GM20431 (cell line): ENCODE data around the gene POLR2E.

Experiments used
- in situ Hi-C: fragments of 300-500 bp; cut with MseI, MboI; formaldehyde crosslinking; loops from one replicate; pipeline ENCODE4 v1.15.0; 2020; ENCODE audit warnings: low sequenced_read_pairs; ENCODE audit not compliant: unreplicated experiment

POLR2E gene

DNA sequence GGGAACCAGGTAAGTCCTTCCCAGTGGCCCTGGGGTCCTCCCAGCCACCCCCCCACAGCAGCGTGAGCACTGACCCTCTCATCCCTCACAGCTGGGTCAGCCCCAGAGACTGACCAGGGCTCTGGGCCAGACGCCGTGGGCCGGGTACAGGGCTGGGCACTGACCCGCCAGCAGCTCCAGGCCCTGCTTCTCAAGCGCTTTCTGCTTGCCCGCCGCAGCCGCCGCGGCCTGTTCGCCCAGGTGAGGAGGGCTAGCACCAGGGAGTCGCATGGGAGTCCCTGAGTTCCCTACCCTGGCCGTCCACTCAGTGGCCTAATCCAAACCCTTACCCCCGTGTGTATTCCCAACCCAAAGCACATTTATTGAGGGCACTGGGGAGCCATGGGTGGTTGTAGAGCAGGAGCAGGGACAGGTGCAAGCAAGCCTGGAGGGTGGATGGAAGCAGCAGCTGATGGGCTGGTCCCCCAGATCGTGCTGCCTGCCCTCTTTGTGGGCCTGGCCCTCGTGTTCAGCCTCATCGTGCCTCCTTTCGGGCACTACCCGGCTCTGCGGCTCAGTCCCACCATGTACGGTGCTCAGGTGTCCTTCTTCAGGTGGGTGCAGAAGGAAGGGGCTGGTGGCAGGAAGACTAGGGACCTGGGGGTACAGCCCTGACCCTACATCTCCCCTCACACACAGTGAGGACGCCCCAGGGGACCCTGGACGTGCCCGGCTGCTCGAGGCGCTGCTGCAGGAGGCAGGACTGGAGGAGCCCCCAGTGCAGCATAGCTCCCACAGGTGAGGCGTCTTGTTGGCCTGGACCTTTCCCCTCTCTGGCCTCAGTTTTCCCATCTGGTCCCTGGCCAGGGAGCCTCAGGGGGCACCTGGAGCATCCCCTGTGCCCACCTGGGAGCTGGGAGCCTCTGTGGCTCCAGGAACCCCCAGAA, 40.8 kb downstream of the POLR2E start:
- in situ Hi-C loops = no loop called here

DNA sequence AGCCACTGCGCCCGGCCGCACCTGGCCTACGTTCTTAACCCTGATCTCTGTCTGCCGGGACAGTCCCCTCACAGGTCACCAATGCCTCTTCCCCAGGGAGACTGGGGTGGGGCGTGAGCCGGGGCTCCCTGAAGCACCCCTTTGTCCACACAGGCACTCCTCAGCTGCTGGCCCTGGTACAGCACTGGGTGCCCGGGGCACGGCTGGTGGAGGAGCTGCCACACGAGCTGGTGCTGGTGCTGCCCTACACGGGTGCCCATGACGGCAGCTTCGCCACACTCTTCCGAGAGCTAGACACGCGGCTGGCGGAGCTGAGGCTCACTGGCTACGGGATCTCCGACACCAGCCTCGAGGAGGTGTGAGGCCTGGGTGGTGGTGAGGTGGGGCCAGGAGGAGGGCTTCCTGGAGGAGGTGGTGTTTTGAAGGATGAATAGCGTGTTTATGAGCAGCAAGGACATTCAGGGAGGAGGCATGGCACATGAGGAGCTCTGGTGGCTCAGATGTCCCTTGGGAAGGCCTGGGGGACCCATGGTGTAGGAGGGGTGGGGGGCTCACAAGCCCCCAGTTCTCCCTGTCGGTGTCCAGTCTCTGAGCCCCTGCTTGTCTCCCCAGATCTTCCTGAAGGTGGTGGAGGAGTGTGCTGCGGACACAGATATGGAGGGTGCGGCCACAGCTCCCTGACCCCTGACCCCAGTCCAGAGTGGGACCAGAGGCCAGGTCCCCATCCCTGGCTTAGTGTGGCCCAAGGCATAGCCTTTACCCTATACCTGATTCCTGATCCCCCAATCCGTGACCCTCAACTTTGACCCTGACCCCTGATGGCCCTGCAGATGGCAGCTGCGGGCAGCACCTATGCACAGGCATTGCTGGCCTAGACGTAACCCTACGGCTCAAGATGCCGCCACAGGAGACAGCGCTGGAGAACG, 41.7 kb downstream of the POLR2E start:
- in situ Hi-C loops = no loop called here

DNA sequence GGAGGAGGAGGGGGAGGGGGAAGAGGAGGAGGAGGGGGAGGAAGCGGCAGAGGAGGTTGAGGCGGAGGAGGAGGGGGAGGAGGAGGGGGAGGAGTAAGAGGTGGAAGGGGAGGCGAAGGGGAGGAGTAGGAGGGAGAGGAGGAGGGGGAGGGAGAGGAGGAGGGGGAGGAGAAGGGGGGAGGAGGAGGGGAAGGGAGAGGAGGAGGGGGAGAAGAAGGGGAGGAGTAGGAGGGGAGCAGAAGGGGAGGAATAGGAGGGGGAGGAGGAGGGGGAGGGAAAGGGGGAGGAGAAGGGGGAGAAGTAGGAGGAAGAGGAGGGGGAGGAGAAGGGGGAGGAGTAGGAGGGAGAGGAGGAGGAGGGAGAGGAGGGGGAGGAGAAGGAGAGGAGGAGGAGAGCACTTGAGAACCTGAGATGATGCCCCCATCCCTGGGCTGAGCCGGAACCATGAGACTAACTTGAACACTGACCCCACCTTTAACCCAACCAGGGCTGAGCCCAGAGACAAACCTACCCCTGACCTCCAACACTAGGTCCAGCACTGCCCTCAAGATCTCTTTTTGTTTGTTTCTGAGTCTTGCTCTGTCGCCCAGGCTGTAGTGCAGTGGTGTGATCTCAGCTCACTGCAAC, 42.7 kb downstream of the POLR2E start:
- in situ Hi-C loops = no loop called here

DNA sequence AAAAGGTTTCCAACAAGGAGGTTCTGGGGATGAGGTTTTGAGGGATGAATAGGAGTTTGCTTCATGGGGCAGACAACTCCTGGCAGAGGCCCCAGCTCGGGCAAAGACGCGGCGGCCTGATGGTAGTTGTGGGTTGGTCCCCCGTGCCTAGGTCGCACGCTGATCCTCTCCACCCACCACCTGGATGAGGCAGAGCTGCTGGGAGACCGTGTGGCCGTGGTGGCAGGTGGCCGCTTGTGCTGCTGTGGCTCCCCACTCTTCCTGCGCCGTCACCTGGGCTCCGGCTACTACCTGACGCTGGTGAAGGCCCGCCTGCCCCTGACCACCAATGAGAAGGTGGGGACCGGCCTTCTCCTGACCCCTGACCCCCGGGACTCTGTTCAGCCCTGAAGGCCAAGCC, 43.4 kb downstream of the POLR2E start:
- in situ Hi-C loops = no loop called here

DNA sequence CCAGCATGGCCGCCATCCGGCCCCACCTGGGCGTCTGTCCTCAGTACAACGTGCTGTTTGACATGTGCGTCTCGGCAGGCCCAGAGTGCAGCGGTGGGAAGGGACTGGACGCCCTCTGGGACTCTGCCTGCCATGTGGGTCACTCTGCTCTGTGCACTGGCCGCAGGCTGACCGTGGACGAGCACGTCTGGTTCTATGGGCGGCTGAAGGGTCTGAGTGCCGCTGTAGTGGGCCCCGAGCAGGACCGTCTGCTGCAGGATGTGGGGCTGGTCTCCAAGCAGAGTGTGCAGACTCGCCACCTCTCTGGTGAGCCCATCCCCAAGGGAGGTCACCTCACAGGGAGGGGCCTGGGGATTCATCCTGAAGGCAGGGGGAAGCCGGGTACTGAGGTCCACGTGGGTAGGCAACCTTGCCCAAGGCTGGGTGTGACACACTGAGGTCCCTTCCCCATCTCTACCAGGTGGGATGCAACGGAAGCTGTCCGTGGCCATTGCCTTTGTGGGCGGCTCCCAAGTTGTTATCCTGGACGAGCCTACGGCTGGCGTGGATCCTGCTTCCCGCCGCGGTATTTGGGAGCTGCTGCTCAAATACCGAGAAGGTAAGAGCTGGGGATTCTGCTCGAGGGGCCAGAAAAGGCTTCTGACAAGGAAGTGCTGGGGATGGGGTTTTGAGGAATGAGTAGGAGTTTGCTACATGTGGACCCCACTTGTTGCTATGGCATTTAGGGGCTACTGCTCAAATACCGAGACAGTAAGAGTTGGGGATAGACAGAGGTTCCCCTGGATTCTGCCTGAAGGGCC, 44.0 kb downstream of the POLR2E start:
- in situ Hi-C loops = no loop called here

DNA sequence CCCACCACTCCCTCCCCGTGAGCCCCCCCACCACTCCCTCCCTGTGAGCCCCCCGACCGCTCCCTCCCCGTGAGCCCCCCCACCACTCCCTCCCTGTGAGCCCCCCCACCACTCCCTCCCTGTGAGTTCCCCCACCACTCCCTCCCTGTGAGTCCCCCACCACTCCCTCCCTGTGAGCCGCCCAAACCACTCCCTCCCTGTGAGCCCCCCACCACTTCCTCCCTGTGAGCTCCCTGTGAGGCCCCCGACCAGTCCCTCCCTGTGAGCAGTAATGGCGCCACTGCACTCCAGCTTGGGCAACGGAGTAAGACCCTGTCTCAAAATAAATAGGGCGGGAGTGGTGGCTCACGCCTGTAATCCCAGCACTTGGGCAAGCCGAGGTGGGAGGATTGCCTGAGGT, 45.4 kb downstream of the POLR2E start:
- in situ Hi-C loops = no loop called here

DNA sequence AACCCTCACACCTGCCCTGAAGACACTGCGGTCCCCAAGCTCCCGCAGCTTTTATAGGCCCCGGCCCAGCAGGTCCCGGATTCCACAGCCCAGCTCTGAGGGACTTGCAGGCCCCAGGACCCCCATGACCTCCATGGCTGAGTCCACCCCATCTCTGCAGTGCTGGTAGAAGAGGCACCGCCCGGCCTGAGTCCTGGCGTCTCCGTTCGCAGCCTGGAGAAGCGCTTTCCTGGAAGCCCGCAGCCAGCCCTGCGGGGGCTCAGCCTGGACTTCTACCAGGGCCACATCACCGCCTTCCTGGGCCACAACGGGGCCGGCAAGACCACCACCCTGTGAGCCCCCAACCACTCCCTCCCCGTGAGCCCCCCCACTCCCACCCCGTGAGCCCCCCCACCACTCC, 46.1 kb downstream of the POLR2E start:
- in situ Hi-C loops = no loop called here

DNA sequence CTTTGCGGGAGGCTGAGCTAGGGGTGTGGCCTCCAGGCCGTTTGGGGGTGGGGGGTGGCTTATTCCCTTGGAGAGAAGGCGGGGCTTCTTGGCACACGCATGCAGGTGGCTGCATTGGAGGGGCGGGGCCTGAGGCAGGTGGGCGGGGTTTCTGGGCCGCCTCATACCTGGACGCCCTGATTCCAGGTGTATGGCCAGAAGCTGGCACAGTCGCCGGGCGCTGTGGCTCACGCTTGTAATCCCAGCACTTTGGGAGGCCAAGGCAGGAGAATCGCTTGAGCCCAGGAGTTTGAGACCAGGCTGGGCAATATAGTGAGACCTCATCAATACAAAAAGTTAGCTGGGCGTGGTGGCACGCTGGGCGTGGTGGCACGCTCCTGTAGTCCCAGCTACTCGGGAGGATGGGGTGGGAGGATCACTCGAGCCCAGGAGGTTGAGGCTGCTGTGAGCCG, 47.5 kb downstream of the POLR2E start:
- in situ Hi-C loops = no loop called here

DNA sequence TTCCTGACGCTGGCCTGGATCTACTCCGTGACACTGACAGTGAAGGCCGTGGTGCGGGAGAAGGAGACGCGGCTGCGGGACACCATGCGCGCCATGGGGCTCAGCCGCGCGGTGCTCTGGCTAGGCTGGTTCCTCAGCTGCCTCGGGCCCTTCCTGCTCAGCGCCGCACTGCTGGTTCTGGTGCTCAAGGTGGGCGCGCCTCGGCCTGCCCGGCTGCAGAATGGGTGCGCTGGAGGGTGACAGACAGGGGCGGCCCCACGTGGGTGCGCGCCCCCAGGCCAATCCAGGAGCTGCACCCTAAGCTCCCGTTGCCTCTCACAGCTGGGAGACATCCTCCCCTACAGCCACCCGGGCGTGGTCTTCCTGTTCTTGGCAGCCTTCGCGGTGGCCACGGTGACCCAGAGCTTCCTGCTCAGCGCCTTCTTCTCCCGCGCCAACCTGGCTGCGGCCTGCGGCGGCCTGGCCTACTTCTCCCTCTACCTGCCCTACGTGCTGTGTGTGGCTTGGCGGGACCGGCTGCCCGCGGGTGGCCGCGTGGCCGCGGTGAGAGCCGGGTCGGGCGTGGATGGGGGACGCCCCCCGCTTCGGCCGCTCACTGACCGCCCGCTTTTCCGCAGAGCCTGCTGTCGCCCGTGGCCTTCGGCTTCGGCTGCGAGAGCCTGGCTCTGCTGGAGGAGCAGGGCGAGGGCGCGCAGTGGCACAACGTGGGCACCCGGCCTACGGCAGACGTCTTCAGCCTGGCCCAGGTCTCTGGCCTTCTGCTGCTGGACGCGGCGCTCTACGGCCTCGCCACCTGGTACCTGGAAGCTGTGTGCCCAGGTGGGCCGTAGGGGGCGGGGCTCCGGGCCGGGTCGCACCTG, 48.1 kb downstream of the POLR2E start:
- in situ Hi-C loops = no loop called here

DNA sequence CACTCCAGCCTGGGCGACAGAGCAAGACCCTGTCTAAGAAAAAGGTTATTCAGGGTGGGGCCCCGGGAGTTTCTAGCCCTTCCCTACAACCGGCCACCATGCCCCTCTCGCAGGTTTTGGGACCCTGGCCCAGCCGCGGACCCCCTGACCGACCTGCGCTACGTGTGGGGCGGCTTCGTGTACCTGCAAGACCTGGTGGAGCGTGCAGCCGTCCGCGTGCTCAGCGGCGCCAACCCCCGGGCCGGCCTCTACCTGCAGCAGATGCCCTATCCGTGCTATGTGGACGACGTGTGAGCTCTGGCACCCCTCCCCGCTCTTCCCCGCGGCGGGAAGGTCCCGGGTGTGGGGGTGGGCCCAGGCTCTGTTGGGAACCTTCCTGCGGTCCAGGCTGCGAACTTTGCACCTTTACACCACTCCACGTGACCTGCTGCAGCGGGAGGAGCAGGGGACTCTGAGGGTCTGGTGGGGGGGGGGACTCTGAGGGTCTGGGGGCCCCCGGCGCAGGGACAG, 49.0 kb downstream of the POLR2E start:
- in situ Hi-C loops = no loop called here

DNA sequence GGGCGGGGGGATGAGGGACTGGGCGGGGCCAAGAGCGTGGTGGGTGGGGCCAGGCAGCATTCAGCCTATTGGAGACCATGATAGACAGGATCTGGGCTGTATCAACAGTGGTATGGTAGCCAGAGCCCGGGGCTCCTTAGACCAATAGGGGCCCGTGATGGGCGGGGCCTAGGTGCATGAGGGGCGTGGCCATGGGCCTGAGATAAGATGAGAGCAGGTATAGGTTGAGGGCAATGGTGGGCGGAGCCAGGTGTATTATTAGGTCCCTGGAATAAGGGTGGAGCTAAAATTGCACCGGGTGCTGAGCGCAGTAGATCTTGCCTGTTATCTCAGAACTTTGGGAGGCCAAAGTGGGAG, 50.0 kb downstream of the POLR2E start:
- in situ Hi-C loops = no loop called here

DNA sequence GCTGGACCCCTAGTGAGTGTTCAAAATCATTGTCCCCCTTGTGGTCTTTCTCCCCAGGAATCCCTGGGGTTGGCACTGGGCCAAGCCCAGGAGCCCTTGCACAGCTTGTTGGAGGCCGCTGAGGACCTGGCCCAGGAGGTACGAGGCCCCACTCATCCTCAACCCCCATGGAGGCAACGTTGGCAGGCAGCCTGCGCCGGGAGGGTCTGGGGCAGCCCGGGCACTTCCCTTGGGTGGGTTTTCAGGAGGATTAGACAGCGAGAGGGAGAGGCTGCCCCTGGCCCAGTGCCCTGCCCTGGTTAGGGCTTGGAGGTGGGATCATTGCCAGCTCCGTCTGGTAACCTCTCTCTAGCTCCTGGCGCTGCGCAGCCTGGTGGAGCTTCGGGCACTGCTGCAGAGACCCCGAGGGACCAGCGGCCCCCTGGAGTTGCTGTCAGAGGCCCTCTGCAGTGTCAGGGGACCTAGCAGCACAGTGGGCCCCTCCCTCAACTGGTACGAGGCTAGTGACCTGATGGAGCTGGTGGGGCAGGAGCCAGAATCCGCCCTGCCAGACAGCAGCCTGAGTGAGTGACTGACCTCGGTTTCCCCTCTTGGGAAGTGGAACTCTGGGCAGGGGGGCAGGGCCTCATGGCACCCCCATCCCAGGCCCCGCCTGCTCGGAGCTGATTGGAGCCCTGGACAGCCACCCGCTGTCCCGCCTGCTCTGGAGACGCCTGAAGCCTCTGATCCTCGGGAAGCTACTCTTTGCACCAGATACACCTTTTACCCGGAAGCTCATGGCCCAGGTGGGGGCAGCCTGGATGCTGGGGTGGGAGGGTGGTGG, 52.3 kb downstream of the POLR2E start:
- in situ Hi-C loops = no loop called here

DNA sequence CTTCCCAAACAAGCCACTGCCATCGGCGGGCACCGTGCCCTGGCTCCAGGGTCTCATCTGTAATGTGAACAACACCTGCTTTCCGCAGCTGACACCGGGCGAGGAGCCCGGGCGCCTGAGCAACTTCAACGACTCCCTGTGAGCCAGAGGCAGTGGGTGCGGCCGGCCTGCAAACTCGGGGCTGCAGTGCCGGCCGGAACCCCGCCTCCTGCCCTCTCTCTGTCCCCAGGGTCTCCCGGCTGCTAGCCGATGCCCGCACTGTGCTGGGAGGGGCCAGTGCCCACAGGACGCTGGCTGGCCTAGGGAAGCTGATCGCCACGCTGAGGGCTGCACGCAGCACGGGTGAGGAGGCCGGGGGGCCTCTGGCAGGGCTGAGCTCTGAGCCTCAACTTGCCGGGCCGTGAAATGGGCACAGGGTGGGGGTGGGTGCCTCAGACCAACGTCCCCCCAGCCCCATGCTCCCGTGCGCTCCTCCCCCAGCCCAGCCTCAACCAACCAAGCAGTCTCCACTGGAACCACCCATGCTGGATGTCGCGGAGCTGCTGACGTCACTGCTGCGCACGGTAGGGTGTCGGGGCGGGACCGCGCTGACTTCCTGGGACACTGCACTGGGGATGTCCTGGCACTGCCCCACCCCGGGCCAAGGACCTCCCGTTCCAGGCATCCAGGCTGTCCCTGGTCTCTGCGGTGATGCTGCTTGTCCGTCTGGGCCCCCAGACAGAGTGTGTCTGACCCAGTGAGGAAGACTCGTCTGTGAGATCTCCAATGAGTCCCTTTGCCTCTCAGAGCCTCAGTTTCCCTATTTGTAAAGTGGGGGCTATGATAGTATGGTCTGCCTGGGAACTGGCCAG, 53.1 kb downstream of the POLR2E start:
- in situ Hi-C loops = no loop called here

DNA sequence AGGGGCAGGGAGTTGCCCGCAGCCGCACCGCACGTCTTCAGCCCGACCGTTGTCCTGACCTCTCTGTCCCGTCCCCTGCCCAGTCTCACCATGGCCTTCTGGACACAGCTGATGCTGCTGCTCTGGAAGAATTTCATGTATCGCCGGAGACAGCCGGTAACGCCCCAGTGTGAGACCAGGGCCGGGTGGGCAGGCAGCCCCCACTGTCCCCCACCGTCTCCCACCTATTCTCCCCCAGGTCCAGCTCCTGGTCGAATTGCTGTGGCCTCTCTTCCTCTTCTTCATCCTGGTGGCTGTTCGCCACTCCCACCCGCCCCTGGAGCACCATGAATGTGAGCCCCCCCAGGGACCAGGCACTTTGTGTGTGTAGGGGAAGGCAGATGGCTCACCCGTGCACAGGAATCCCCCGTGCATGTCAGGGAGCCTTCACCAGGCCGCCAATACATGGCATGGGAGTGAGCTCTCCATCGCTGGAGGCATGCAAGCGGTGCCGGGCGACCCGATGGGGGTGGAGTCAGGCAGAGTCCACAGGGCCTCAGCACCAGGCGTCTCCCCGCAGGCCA, 53.8 kb downstream of the POLR2E start:
- in situ Hi-C loops = no loop called here

DNA sequence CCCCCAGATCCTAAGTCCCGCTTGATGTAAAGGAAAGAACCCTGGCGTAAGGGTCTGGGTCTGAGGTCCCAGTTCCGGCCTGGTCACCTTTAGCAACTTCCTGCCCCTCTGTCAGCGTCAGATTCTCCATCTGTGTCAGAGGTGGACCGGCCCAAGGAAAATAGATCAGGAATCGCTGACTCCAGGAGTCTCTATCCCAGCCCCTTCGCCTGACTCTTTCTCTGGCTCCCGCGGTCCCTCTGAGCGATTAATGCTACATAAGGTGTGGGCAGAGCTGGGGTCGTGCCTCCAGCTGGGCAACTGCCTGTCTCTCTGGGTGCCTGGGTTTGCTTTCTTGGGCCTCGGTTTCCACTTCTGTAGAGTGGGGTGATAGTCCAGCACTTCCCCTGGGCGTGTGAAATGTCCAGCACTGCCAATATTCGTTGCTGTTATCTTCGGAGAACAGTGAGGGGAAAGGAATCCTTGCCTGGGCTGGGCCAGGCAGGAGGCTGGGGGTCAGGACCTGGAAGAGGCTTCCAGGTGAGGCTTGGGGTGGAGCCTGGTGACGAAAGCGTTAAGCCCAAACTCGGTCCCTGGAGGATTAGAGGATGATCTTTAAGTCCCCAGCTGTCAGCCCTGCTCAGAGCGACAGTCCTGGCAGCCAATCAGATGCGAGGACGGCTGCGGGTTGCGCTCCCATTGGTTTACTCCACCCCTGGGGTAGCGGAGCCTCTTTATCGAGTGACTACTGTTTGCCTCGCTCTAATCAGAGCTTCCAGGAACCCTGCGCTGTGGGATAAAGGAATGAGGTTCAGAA, 54.5 kb downstream of the POLR2E start:
- in situ Hi-C loops = no loop called here
